ENCODE data around the gene DIPK1A.

DNA sequence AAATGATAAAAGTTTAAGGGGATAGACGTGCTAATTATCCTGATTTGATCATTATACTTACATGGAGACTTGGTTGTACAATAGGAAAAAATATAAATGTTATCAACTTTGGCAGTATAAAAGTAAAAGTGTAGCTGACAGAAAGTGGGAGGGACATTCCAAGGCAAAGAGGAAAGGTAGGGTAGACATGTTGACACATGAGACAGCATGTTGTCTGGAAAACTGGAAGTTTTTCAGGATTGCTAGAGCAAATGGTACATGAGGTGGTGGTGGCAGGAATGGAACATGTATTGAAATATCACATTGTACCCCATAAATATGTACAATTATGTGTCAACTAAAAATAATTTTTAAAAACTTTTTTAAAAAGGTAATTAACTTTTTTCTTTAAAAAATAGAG, 13.2 kb downstream of the DIPK1A start:
- TF ChIP-seq, protein P1, sequence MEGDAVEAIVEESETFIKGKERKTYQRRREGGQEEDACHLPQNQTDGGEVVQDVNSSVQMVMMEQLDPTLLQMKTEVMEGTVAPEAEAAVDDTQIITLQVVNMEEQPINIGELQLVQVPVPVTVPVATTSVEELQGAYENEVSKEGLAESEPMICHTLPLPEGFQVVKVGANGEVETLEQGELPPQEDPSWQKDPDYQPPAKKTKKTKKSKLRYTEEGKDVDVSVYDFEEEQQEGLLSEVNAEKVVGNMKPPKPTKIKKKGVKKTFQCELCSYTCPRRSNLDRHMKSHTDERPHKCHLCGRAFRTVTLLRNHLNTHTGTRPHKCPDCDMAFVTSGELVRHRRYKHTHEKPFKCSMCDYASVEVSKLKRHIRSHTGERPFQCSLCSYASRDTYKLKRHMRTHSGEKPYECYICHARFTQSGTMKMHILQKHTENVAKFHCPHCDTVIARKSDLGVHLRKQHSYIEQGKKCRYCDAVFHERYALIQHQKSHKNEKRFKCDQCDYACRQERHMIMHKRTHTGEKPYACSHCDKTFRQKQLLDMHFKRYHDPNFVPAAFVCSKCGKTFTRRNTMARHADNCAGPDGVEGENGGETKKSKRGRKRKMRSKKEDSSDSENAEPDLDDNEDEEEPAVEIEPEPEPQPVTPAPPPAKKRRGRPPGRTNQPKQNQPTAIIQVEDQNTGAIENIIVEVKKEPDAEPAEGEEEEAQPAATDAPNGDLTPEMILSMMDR (IDR thresholded peaks at IDR 0.05): no peak
- no peak for TF ChIP-seq POLR2A (IDR thresholded peaks at IDR 0.05)
